Endodermal cell (in vitro differentiated cells): ENCODE measurements around the gene RAPGEF1. TPM values are rescaled to one million over a fixed set of nuclear protein-coding genes. Genes with fewer than 3 reads are reported as not detected.

Experiments
- DNase-seq: peaks from one replicate; pipeline ENCODE4 v3.0.0-alpha.2; 2017
- H3K27ac ChIP-seq: 2 replicates; pipeline ENCODE4 v1.5.1; 2013; ENCODE audit warnings: mild to moderate bottlenecking, low read depth, low read length, moderate library complexity
- H3K27me3 ChIP-seq: 2 replicates; pipeline ENCODE4 v1.6.1; 2013; ENCODE audit warnings: mild to moderate bottlenecking, low read length, moderate library complexity; ENCODE audit not compliant: insufficient read depth, control insufficient read depth, poor library complexity, severe bottlenecking
- H3K36me3 ChIP-seq: 2 replicates; pipeline ENCODE4 v1.7.0; 2013; ENCODE audit warnings: mild to moderate bottlenecking, low read length, moderate library complexity; ENCODE audit not compliant: control insufficient read depth, insufficient read depth
- H3K4me1 ChIP-seq: one replicate; pipeline ENCODE4 v1.7.0; 2013; ENCODE audit warnings: low read length; ENCODE audit not compliant: control insufficient read depth, insufficient read depth
- H3K4me3 ChIP-seq: 2 replicates; pipeline ENCODE4 v1.5.1; 2013; ENCODE audit warnings: mild to moderate bottlenecking, low read length, moderate library complexity
- H3K9ac ChIP-seq: 2 replicates; pipeline ENCODE4 v1.6.1; 2013; ENCODE audit warnings: mild to moderate bottlenecking, low read length, moderate library complexity; ENCODE audit not compliant: poor library complexity, severe bottlenecking; ENCODE audit errors: extremely low read depth
- H3K9me3 ChIP-seq: 2 replicates; pipeline ENCODE4 v1.6.1; 2013; ENCODE audit warnings: mild to moderate bottlenecking, low read length, moderate library complexity; ENCODE audit not compliant: control insufficient read depth
- H3K27ac Mint-ChIP-seq: 2 replicates; pipeline ENCODE4 v1.8.0; 2020; ENCODE audit warnings: mixed read lengths
- H3K27me3 Mint-ChIP-seq: 2 replicates; pipeline ENCODE4 v1.8.0; 2021; ENCODE audit warnings: mild to moderate bottlenecking, mixed read lengths; ENCODE audit not compliant: insufficient read depth
- H3K36me3 Mint-ChIP-seq: 2 replicates; pipeline ENCODE4 v1.8.0; 2020; ENCODE audit warnings: low read depth, mixed read lengths
- H3K4me1 Mint-ChIP-seq: 2 replicates; pipeline ENCODE4 v1.8.0; 2020; ENCODE audit warnings: mixed read lengths
- H3K4me3 Mint-ChIP-seq: 2 replicates; pipeline ENCODE4 v1.8.0; 2020; ENCODE audit warnings: mild to moderate bottlenecking, moderate library complexity, mixed read lengths
- H3K9me3 Mint-ChIP-seq: 2 replicates; pipeline ENCODE4 v1.8.0; 2020; ENCODE audit warnings: mild to moderate bottlenecking, mixed read lengths
- CTCF ChIP-seq: fragments of 200-600 bp; sonication (generic); conservative IDR thresholded peaks from 2 replicates; pipeline ENCODE4 v1.5.0; 2021; ENCODE audit warnings: antibody characterized with exemption, mild to moderate bottlenecking
- WGBS, 2 experiments: methylation state at CpG; one replicate each; pipeline versions ENCODE4 v1.1.5 to v1.1.7; 2013; ENCODE audit warnings: missing lambda C conversion rate in 2 of 2, mixed read lengths in 1 of 2; ENCODE audit not compliant: insufficient coverage in 1 of 2, insufficient read length in 1 of 2; 5-methylcytosine and 5-hydroxymethylcytosine counted together
- total RNA-seq, 2 donors: library from RNA; stranded (reverse); fragmentation: NEBNext Ultra II Directional in 1 of 2; extraction: Animal tissue kit (Norgen Biotek cat#: 25700) in 1 of 2; gene quantifications; 2 replicates in 1 of 2; 3 replicates in 1 of 2; pipeline ENCODE4 v1.2.1, GENCODE V29; 2021

The RAPGEF1 gene
- total RNA-seq, 2 donors from 2014 or later = 63.4 to 85.5 TPM

GRCh38 chr9:131706608-131706970 is 33.3 kb downstream of the RAPGEF1 start:
- DNase-seq = no peak
- no peak for TF ChIP-seq CTCF
- H3K4me3 ChIP-seq = no peak overlapping the region
- H3K36me3 ChIP-seq = no peaks in the 10 kb centered on the region
- H3K27me3 ChIP-seq = no peaks in the 10 kb centered on the region
- Mint-ChIP-seq H3K4me3 (peak overlapping the region; percentile 6), H3K27me3 (no peaks in the 10 kb centered on the region), H3K27ac (peak overlapping the region; percentile 82), H3K36me3 (peaks cover 2% of the 10 kb centered on the region), H3K9me3 (no peaks in the 10 kb centered on the region), H3K4me1 (peaks cover 67% of the 10 kb centered on the region)
- no peaks in the 10 kb centered on the region for H3K9me3 ChIP-seq
- no peak overlapping the region for H3K9ac ChIP-seq
- peaks cover 11% of the 10 kb centered on the region for H3K4me1 ChIP-seq
- H3K27ac ChIP-seq = no peak overlapping the region
- WGBS, 2 experiments = 88 to 100% methylated on average over 5 to 6 of the region's 6 CpGs

- Histone ChIP-seq H3K36me3 (no peaks in the 10 kb centered on the region), H3K9me3 (no peaks in the 10 kb centered on the region), H3K9ac (no peak overlapping the region), H3K4me3 (no peak overlapping the region), H3K4me1 (peaks cover 8% of the 10 kb centered on the region), H3K27ac (no peak overlapping the region), H3K27me3 (no peaks in the 10 kb centered on the region)
- Mint-ChIP-seq H3K27me3 (no peaks in the 10 kb centered on the region), H3K36me3 (no peaks in the 10 kb centered on the region), H3K4me1 (peaks cover 71% of the 10 kb centered on the region), H3K9me3 (no peaks in the 10 kb centered on the region), H3K27ac (peak overlapping the region; percentile 60), H3K4me3 (no peak overlapping the region)
- WGBS, 2 experiments = 89 to 100% methylated on average over 1 to 4 of the region's 4 CpGs
- TF ChIP-seq CTCF = no peak
- no peak for DNase-seq
Observed at GRCh38 chr9:131704988-131705387, 34.9 kb downstream of the RAPGEF1 start.

GRCh38 chr9:131704141-131704983 is 35.5 kb downstream of the RAPGEF1 start:
- TF ChIP-seq CTCF = no peak
- no peak overlapping the region for H3K27ac ChIP-seq
- H3K36me3 ChIP-seq = no peaks in the 10 kb centered on the region
- H3K9ac ChIP-seq = no peak overlapping the region
- H3K4me1 Mint-ChIP-seq = peaks cover 70% of the 10 kb centered on the region
- 72 to 87% methylated on average over 5 of the region's 5 CpGs for WGBS, 2 experiments
- no peak for DNase-seq
- H3K36me3 Mint-ChIP-seq = no peaks in the 10 kb centered on the region
- H3K4me3 ChIP-seq = no peak overlapping the region
- no peak overlapping the region for H3K4me3 Mint-ChIP-seq
- no peaks in the 10 kb centered on the region for H3K27me3 Mint-ChIP-seq
- H3K27ac Mint-ChIP-seq = peak overlapping the region; percentile 38
- H3K4me1 ChIP-seq = peaks cover 3% of the 10 kb centered on the region
- no peaks in the 10 kb centered on the region for H3K9me3 ChIP-seq
- H3K9me3 Mint-ChIP-seq = no peaks in the 10 kb centered on the region
- H3K27me3 ChIP-seq = no peaks in the 10 kb centered on the region
